GM18870 (cell line): Measurements from ENCODE around the gene TIAM1.

Experiments used
- ATAC-seq: cut with Tn5 transposase; IDR thresholded peaks from one replicate; pipeline ENCODE4 v1.9.1; 2021; ENCODE audit warnings: moderate library complexity; ENCODE audit not compliant: unreplicated experiment

TIAM1 gene

GRCh38 chr21:31145274-31145673, 198.8 kb downstream of the TIAM1 start:
- no peak for ATAC-seq

DNA sequence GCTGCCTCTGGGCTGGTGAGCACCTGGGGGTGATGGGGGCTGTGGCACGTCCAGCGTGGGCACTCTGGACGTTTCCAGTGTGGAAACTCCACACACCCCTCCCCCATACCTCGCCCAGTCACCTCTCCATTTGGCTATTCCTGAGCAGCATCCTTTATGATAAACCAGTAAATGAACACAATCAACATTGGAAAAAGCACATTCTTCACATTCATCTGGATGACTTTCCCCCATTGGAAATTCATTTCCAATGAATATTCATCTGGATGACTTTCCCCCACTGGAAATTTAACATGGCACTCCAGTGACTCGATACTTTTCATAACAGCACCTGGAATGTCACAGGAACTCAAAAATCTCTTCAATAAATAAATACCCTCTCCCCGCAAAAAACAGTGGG, 201.0 kb downstream of the TIAM1 start:
- ATAC-seq = no peak

GRCh38 chr21:31142600-31142999, 201.5 kb downstream of the TIAM1 start:
- no peak for ATAC-seq

GRCh38 chr21:31141389-31142000, 202.6 kb downstream of the TIAM1 start:
- ATAC-seq = no peak

DNA sequence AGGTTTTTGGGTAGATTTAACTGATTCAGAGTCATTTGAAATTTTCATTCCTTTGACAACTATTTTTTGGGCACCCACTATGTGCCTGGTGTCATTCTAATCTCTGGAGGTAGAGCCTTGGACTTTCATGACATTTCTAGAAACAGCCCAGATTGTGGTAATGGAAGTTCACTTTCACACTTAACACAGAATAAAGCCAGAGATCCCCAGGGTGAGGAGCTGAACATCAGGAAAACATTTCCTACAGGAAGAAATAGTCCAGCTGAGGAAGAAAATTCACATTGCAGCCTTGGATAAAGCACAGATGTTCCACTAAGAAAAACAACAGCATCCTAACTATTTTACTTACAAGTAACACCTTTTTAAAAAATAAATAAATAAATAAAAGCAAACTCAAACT, 203.4 kb downstream of the TIAM1 start:
- ATAC-seq = no peak

GRCh38 chr21:31140025-31140424, 204.0 kb downstream of the TIAM1 start:
- ATAC-seq = no peak

- ATAC-seq = no peak
These were observed 206.1 kb downstream of the TIAM1 start for GRCh38 chr21:31137960-31138359.

GRCh38 chr21:31136891-31137290, 207.2 kb downstream of the TIAM1 start:
- ATAC-seq = no peak

DNA sequence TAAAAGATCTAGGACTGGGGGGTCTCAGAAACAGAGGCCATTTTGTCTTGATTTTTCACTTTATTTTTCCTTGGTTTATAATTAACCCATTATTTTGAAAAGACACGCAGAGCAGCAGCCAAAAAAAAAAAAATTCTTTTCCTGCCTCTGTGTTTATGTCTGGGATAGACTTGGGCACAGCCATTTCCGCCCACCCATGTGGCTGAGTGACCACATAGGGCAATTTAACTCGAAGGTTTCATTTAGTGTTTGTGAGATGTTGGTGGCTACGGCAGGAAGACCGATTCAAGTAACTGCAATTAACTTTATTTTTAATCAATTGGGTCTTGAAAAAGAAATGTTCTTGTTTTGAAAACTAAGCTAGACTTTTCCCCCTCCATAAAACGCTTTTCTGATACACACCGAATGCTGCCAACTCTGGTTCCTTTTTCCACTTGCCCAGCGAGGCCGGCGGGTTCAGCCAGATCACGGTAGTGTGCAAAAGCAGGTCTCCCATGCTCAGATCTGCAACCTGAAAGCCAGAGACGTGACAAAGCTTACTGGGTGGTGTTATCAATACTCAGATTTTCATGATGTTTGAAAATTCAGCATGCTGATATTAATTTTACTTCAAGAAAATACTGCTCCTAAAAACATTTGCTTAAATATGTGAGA, 208.4 kb downstream of the TIAM1 start:
- ATAC-seq = no peak

GRCh38 chr21:31133243-31133830, 210.7 kb downstream of the TIAM1 start:
- no peak for ATAC-seq

- ATAC-seq = peak; percentile 72
These were observed 211.4 kb downstream of the TIAM1 start for GRCh38 chr21:31132574-31133242.

GRCh38 chr21:31130821-31131220, 213.2 kb downstream of the TIAM1 start:
- no peak for ATAC-seq

- ATAC-seq = no peak
These were observed 215.8 kb downstream of the TIAM1 start for GRCh38 chr21:31128234-31128633.

GRCh38 chr21:31124010-31124409, 220.1 kb downstream of the TIAM1 start:
- ATAC-seq = no peak

GRCh38 chr21:31119199-31119598, 224.9 kb downstream of the TIAM1 start:
- ATAC-seq = no peak

- ATAC-seq = no peak
These were observed 226.7 kb downstream of the TIAM1 start for GRCh38 chr21:31117128-31117916.

- no peak for ATAC-seq
These were observed 228.8 kb downstream of the TIAM1 start for GRCh38 chr21:31115249-31115648.

- ATAC-seq = no peak
These were observed 233.0 kb downstream of the TIAM1 start for GRCh38 chr21:31111093-31111492.

GRCh38 chr21:31110430-31110829, 233.6 kb downstream of the TIAM1 start:
- ATAC-seq = no peak

- peak; percentile 52 for ATAC-seq
These were observed 236.2 kb downstream of the TIAM1 start for GRCh38 chr21:31107871-31108270.

- ATAC-seq = no peak
These were observed 236.8 kb downstream of the TIAM1 start for GRCh38 chr21:31107176-31107785.
